Measurements from ENCODE around the gene NPDC1. TPM values are rescaled to one million over a fixed set of nuclear protein-coding genes. Genes with fewer than 3 reads are reported as not detected.

NPDC1 gene
- total and polyA plus RNA-seq, 5 experiments from 2014 or later: 2.1 to 9.3 (median 4.2) TPM

DNA sequence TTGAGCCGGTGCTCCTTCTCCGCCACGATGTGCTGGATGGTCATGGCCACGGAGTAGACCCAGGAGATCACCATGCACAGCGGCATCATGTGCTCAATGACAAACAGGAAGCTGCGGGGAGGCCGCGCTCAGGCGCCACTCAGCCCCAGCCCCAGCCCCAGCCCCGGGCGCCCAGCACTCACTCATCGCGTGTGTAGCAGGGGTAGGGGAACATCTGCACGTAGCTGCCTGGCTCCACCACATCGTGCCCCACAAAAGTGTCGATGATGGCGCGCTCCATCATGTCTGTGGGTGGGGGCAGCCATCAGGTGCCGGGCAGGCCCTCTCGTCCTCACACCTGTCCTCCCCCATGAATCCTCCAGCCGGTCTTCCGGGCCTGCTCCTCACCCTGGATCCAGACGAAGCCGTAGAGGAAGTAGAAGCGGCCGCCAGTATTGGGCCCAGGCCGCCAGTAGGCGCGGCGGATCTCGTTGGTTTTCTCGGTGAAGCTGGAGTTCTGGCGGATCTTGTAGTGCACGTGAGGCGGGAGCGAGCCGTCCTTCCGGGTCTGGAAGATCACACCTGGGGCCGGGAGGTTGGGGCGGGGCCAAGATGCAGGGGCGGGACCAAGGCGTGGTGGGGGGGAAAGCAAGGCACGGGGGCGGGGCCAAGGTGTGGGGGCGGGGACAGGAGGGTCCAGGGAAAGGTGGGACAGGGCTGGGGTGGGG is 28.0 kb downstream of the NPDC1 start:
- H3K27ac Mint-ChIP-seq: no peak overlapping the region
- ATAC-seq: no peak
- H3K36me3 Mint-ChIP-seq: peaks cover 0 to 11% (median 0%) of the 10 kb centered on the region in 3 donors
- no peak overlapping the region for H3K4me3 Mint-ChIP-seq
- H3K4me1 Mint-ChIP-seq: peaks cover 0 to 12% (median 3%) of the 10 kb centered on the region in 4 donors
- POLR2A ChIA-PET: no interaction called here
- no peaks in the 10 kb centered on the region for H3K27me3 Mint-ChIP-seq
- no peak for DNase-seq
- H3K9me3 Mint-ChIP-seq: no peaks in the 10 kb centered on the region

DNA sequence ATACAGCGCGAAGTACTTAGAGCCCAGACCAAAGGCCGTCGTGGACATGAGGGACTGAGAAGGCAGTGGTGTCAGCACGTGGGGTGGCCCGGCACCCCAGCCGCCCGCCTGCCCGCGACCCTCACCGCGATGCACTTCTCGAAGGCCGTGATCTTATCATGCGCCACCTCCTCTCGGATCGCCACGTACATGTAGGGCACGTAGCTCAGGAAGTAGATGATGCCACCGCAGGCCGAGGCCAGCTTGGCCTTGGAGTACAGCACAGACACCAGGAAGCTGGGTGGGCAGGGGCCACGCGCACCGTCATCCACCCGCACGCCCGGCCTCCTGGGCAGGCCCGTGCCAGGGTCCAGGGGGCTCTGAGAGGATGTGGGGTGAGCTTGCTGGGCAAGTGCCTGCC is 28.9 kb downstream of the NPDC1 start:
- no peaks in the 10 kb centered on the region for H3K27me3 Mint-ChIP-seq
- H3K9me3 Mint-ChIP-seq: no peaks in the 10 kb centered on the region
- no peak for ATAC-seq
- DNase-seq: no peak
- no peak overlapping the region for H3K4me3 Mint-ChIP-seq
- H3K4me1 Mint-ChIP-seq: peaks cover 0 to 9% (median 2%) of the 10 kb centered on the region in 4 donors
- no peak overlapping the region for H3K27ac Mint-ChIP-seq
- POLR2A ChIA-PET: no interaction called here
- peaks cover 0 to 15% (median 0%) of the 10 kb centered on the region in 3 donors for H3K36me3 Mint-ChIP-seq

DNA sequence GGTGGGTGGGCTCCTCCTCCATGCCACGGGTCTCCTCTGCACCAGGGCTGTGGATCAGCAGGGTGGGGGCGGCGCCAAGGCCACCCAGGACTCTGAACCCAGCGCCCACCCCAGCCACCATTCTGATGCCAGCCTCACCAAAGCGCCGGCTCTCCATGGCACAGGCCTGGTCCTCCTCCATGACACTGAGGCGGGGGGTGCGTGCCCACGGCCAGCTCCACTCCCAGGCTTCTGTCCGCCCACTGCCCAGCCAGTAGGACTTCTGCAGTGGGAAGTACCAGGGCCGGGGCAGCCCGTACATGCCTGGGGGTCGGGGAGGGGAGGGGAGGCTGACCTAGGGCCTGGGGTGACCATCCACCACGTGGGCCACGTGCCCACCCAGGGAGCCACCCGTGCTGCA is 29.5 kb downstream of the NPDC1 start:
- H3K27me3 Mint-ChIP-seq: no peaks in the 10 kb centered on the region
- no peaks in the 10 kb centered on the region for H3K9me3 Mint-ChIP-seq
- no peak overlapping the region for H3K4me3 Mint-ChIP-seq
- DNase-seq (no peak), ATAC-seq (no peak)
- POLR2A ChIA-PET: no interaction called here
- peaks cover 0 to 6% (median 2%) of the 10 kb centered on the region in 4 donors for H3K4me1 Mint-ChIP-seq
- H3K27ac Mint-ChIP-seq: peak overlapping the region in 1 of 10 donors; percentile 5
- H3K36me3 Mint-ChIP-seq: peaks cover 0 to 16% (median 0%) of the 10 kb centered on the region in 3 donors

DNA sequence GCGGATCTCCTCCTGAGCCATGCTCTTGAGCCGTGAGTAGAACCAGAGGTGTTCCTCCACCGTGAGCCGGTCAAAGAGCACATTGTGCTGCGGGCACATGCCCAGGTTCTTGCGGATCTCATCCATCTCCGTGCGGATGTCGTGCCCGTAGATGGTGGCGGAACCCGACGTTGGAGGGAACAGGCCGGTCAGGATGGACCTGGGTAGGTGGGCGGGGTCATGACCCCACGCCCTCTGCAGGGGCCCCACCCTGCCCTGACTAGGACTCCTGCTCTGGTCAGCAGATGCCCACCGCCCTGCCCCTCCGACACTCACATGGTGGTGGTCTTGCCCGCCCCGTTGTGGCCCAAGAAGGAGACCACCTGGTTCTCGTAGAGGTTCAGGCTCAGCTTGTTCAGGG is 30.0 kb downstream of the NPDC1 start:
- ATAC-seq (no peak), DNase-seq (no peak)
- POLR2A ChIA-PET: no interaction called here
- H3K9me3 Mint-ChIP-seq: no peaks in the 10 kb centered on the region
- H3K4me1 Mint-ChIP-seq: peaks cover 0 to 6% (median 2%) of the 10 kb centered on the region in 4 donors
- H3K4me3 Mint-ChIP-seq: no peak overlapping the region
- H3K36me3 Mint-ChIP-seq: peaks cover 0 to 21% (median 0%) of the 10 kb centered on the region in 3 donors
- H3K27ac Mint-ChIP-seq: no peak overlapping the region
- H3K27me3 Mint-ChIP-seq: no peaks in the 10 kb centered on the region

DNA sequence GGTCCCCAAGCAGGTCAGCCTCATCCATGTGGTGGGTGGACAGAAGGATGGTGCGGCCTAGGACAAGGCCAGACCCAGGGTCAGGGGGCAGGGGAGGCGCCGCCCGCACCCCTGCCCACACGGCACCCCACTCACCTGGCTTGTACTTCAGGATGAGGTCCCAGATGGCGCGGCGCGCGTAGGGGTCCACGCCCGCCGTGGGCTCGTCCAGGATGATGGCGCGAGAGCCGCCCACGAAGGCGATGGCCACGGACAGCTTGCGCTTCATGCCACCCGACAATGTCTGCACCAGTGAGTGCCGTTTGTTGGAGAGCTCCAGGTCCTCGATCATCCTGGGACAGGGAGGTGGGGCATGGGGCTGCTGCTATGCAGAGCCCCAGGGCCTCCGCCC is 30.4 kb downstream of the NPDC1 start:
- DNase-seq (no peak), ATAC-seq (no peak)
- Mint-ChIP-seq H3K36me3 (peaks cover 0 to 21% (median 0%) of the 10 kb centered on the region in 3 donors), H3K27ac (no peak overlapping the region), H3K4me3 (no peak overlapping the region), H3K27me3 (no peaks in the 10 kb centered on the region), H3K4me1 (peaks cover 0 to 6% (median 2%) of the 10 kb centered on the region in 4 donors), H3K9me3 (no peaks in the 10 kb centered on the region)
- POLR2A ChIA-PET: interaction anchor here (1.8 kb wide), 1 partner anchor 9 kb away, joined by 7 read pairs; no protein-coding TSS in a partner anchor

DNA sequence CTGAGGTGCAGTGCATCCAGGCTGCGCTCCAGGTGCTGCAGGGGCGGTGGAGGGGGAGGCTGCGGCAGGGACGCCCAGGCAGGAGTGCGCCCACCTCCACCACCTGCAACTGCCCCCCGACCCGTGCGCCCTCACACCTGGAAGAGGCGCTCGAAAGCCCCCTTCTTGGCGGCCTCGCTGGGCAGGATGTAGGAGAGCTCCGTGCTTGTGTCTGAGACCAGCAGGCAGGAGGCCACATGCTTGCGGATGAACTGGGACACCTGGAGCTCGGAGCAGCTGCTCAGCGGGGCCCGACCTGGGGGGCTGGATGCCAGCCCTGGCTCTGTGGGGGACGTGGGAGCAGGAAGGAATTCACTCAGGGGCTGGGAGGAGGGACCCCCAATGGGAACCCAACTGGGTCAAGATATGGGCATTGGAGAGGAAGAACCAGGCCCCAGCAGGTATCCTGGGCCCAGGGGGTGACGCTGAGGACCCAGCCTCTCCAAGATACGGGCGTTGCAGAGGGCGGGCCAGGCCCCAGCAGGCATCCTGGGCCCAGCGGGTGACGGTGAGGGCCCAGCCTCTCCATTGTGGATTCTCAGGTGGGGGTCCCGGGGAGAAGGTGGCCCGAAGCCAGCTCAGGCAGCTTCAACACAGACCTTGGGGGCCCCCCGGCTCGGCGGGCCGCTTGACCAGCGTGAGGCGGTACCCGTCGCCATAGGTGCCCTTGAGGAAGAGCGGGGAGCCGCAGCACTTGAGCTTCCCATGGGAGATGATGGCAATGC is 31.0 kb downstream of the NPDC1 start:
- no peaks in the 10 kb centered on the region for H3K9me3 Mint-ChIP-seq
- no peak overlapping the region for H3K4me3 Mint-ChIP-seq
- no peak for ATAC-seq
- no peaks in the 10 kb centered on the region for H3K27me3 Mint-ChIP-seq
- peaks cover 0 to 5% (median 2%) of the 10 kb centered on the region in 4 donors for H3K4me1 Mint-ChIP-seq
- peaks cover 0 to 19% (median 0%) of the 10 kb centered on the region in 3 donors for H3K36me3 Mint-ChIP-seq
- no peak overlapping the region for H3K27ac Mint-ChIP-seq
- no peak for DNase-seq
- POLR2A ChIA-PET: interaction anchor here (0.6 to 1.8 kb wide), 2 partner anchors 10 to 331 kb away, joined by 4 to 7 read pairs; no protein-coding TSS in a partner anchor

DNA sequence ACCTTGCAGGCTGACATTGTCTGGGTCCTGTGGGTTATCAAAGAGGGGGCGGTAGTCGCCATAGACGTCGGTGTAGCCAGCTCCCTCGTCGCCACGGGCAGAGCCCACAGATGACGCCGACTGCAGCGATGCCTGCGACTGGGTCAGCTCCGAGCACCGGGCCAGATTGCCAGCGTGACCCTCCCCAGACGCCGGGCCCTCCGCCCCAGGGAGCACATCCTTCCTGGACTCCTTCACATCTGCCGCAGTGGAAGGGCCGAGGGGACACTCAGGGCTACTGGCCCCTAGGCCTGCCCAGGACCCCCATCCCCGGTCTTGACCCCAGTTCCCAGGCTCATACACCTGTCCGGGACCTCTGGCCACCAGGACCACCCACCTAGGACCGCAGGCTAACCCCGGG is 31.8 kb downstream of the NPDC1 start:
- POLR2A ChIA-PET: interaction anchor here (0.6 to 1.8 kb wide), 2 partner anchors 11 to 332 kb away, joined by 4 to 7 read pairs; no protein-coding TSS in a partner anchor
- ATAC-seq: no peak
- no peak for DNase-seq
- H3K36me3 Mint-ChIP-seq: peaks cover 0 to 23% (median 0%) of the 10 kb centered on the region in 3 donors
- H3K9me3 Mint-ChIP-seq: no peaks in the 10 kb centered on the region
- no peaks in the 10 kb centered on the region for H3K27me3 Mint-ChIP-seq
- no peak overlapping the region for H3K4me3 Mint-ChIP-seq
- peak overlapping the region in 1 of 10 donors; percentile 40 for H3K27ac Mint-ChIP-seq
- H3K4me1 Mint-ChIP-seq: peaks cover 0 to 2% (median 0%) of the 10 kb centered on the region in 4 donors

DNA sequence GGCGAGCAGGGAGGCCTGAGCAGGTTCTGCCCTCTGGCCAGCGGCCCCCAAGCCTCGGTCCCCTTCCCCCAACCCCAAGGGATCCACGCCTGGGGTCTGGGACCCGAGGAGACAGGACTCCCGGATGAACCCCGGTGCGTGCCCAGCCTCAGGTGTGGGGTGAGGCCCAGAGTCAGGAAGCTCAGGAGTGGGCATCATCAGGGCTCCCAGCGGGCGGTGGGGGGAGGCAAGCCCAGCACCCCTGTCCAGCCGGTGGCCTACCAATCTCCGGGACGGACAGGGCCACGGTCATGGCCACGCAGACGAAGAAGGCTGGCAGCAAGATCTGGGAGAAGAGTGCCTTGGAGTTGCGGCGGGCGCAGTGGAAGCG is 32.4 kb downstream of the NPDC1 start:
- no peak overlapping the region for H3K27ac Mint-ChIP-seq
- ATAC-seq: no peak
- no peaks in the 10 kb centered on the region for H3K9me3 Mint-ChIP-seq
- peaks cover 0 to under 1% (median 0%) of the 10 kb centered on the region in 4 donors for H3K4me1 Mint-ChIP-seq
- POLR2A ChIA-PET: interaction anchor here (1.8 kb wide), 1 partner anchor 11 kb away, joined by 7 read pairs; no protein-coding TSS in a partner anchor
- H3K27me3 Mint-ChIP-seq: no peaks in the 10 kb centered on the region
- H3K4me3 Mint-ChIP-seq: no peak overlapping the region
- H3K36me3 Mint-ChIP-seq: peaks cover 0 to 23% (median 0%) of the 10 kb centered on the region in 3 donors
- DNase-seq: no peak

DNA sequence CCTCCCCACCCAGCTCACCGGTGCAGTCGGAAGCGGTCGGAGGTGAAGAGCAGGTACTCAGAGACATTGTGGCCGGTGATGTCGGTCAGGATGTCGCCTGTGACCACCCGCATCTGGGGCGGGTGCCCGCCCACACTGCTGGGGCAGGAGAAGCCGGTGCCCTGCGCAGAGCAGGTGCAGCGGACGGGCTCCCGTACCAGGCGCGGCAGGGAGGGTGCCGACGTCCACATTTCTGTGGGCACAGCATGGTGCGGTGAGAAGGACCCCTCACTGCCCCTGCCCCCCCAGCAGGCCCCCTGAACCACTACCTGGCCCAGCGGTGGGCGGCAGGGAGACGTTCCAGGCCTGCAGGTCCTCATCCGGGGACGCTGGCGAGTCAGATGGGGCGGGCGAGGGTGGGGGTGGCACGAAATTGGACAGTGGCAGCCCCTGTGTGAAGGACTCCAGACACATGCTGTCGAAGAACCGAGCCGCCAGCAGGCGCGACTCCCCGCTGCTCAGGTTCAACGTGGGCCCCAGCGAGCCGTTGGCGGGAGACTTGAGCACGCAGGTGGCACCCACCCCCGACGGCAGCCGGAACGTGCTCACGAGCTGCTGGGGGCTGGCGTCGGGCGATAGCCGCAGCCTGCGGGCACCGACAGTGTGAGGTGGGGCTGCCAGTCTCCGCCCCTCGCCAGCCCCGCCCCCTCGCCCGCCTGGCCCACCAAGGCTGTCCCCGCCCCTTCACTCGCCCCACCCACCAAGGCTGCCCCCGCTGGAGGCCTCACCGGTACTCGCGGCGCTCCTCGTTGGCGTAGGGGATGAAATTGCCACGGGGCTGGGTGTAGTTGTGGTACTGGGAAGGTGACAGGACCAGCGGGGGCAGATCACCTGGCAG is 33.0 kb downstream of the NPDC1 start:
- H3K27me3 Mint-ChIP-seq: no peaks in the 10 kb centered on the region
- H3K27ac Mint-ChIP-seq: no peak overlapping the region
- no peaks in the 10 kb centered on the region for H3K4me1 Mint-ChIP-seq
- no peak overlapping the region for H3K4me3 Mint-ChIP-seq
- ATAC-seq (no peak), DNase-seq (no peak)
- H3K9me3 Mint-ChIP-seq: no peaks in the 10 kb centered on the region
- POLR2A ChIA-PET: no interaction called here
- peaks cover 0 to 20% (median 0%) of the 10 kb centered on the region in 3 donors for H3K36me3 Mint-ChIP-seq

DNA sequence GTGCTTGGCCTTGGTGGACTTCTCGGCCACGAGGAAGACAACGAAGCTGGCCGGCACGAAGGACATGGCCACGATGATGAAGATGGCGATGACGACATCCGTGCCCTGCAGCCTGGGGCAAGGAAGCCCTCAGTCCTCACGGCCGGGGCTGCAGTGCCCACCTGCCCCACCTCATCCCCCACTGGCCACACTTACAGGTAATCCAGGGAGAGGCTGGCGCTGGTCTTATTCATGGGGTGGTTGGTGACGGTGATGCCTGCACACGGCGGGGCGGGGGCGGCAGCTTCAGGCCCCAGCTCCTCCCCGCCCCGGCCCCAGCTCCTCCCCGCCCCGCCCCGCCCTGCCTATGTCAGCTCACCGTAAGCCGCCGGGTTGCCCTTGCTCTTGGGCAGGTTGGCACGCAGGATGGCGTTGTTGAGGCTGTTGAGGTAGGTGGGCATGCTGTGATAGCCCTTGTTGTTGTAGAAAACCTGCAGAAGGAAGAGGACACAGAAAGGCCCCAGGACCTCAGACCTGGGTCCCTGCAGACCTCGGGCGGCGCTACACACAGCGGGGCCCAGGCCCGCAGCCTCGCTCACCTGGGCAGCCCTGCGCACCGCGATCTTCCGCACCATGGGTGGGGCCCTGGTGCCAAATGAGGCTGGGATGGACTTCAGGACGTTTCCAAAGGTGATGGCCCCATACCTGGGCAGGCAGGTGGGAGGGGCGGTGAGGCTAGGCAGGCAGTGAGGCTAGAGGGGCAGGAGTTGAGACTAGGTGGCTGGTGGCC is 33.9 kb downstream of the NPDC1 start:
- H3K4me3 Mint-ChIP-seq: no peak overlapping the region

DNA sequence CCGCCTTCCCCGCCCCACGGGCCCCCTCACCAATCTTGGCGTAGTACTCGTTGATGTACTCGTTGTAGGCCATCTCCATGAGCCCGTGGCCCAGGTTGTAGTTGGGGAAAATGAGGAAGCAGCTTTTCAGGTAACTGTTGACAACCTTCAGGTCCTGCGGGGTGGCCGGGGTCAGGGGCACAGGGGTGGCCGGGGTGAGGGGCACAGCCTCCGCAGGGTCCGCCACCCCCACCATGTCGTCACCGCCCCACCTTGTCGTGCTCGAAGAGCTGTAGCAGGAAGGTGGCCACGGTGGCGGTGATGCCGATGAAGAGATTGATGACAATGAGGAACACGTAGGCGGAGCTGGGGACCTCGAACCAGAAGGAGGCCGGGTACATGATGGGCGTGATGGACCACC is 34.8 kb downstream of the NPDC1 start:
- no peak for ATAC-seq
- no peak overlapping the region for H3K27ac Mint-ChIP-seq
- no peak for DNase-seq
- no peak overlapping the region for H3K4me3 Mint-ChIP-seq
- POLR2A ChIA-PET: no interaction called here
- peaks cover 0 to 1% (median under 1%) of the 10 kb centered on the region in 4 donors for H3K4me1 Mint-ChIP-seq
- no peaks in the 10 kb centered on the region for H3K9me3 Mint-ChIP-seq
- H3K36me3 Mint-ChIP-seq: peaks cover 0 to 16% (median 0%) of the 10 kb centered on the region in 3 donors
- H3K27me3 Mint-ChIP-seq: no peaks in the 10 kb centered on the region

More for the DNA sequence above, 33.9 kb downstream of the NPDC1 start:
- peaks cover 0 to 20% (median 0%) of the 10 kb centered on the region in 3 donors for H3K36me3 Mint-ChIP-seq
- DNase-seq: no peak
- H3K27ac Mint-ChIP-seq: no peak overlapping the region
- H3K27me3 Mint-ChIP-seq: no peaks in the 10 kb centered on the region
- no peaks in the 10 kb centered on the region for H3K9me3 Mint-ChIP-seq
- no peak for ATAC-seq
- no peaks in the 10 kb centered on the region for H3K4me1 Mint-ChIP-seq
- POLR2A ChIA-PET: no interaction called here

Measured in naive thymus-derived CD8-positive, alpha-beta T cell (primary cell).